Progenitor cell of endocrine pancreas (in vitro differentiated cells): ENCODE data around the gene ADAM20. TPM values are rescaled to one million over a fixed set of nuclear protein-coding genes. Genes with fewer than 3 reads are reported as not detected.

ENCODE experiments used
- DNase-seq: peaks from one replicate; pipeline ENCODE4 v3.0.0; 2021; ENCODE audit warnings: low spot score; ENCODE audit not compliant: unreplicated experiment
- H3K27ac Mint-ChIP-seq: 2 replicates; pipeline ENCODE4 v1.8.0; 2021; ENCODE audit warnings: mild to moderate bottlenecking, moderate library complexity, mixed read lengths
- H3K27me3 Mint-ChIP-seq: 2 replicates; pipeline ENCODE4 v1.8.0; 2021; ENCODE audit warnings: mixed read lengths
- H3K36me3 Mint-ChIP-seq: 2 replicates; pipeline ENCODE4 v1.8.0; 2022; ENCODE audit warnings: mixed read lengths; ENCODE audit not compliant: insufficient read depth
- H3K4me1 Mint-ChIP-seq: 2 replicates; pipeline ENCODE4 v1.8.0; 2021; ENCODE audit warnings: low read depth, mixed read lengths
- H3K4me3 Mint-ChIP-seq: 2 replicates; pipeline ENCODE4 v1.8.0; 2021; ENCODE audit warnings: low read depth, mild to moderate bottlenecking, moderate library complexity, mixed read lengths
- H3K9me3 Mint-ChIP-seq: 2 replicates; pipeline ENCODE4 v1.8.0; 2021; ENCODE audit warnings: low read depth, mixed read lengths
- CTCF ChIP-seq: fragments of 200-600 bp; sonication (generic); IDR thresholded peaks from one replicate; pipeline ENCODE4 v1.5.0; 2021; ENCODE audit warnings: antibody characterized with exemption, mild to moderate bottlenecking; ENCODE audit not compliant: unreplicated experiment
- total RNA-seq: library from RNA; stranded (reverse); gene quantifications from 2 replicates; pipeline ENCODE4 v1.2.1, GENCODE V29; 2021

ADAM20 gene
- total RNA-seq, 1 donor from 2014 or later: 1.0 TPM

GRCh38 chr14:70536830-70537229 is 2.0 kb upstream of the ADAM20 start:
- Mint-ChIP-seq H3K9me3 (peaks cover 43% of the 10 kb centered on the region), H3K27ac (no peak overlapping the region), H3K4me3 (no peak overlapping the region), H3K36me3 (peaks cover 45% of the 10 kb centered on the region), H3K27me3 (no peaks in the 10 kb centered on the region), H3K4me1 (no peaks in the 10 kb centered on the region)
- no peak for TF ChIP-seq CTCF
- DNase-seq: no peak

GRCh38 chr14:70530417-70530816 is 4.4 kb downstream of the ADAM20 start:
- H3K4me1 Mint-ChIP-seq: peaks cover 3% of the 10 kb centered on the region
- H3K4me3 Mint-ChIP-seq: no peak overlapping the region
- no peak for DNase-seq
- TF ChIP-seq CTCF: no peak
- peaks cover 17% of the 10 kb centered on the region for H3K36me3 Mint-ChIP-seq
- no peaks in the 10 kb centered on the region for H3K27me3 Mint-ChIP-seq
- H3K9me3 Mint-ChIP-seq: peaks cover 15% of the 10 kb centered on the region
- no peak overlapping the region for H3K27ac Mint-ChIP-seq

- no peaks in the 10 kb centered on the region for H3K27me3 Mint-ChIP-seq
- H3K4me1 Mint-ChIP-seq: peaks cover 3% of the 10 kb centered on the region
- peaks cover 10% of the 10 kb centered on the region for H3K9me3 Mint-ChIP-seq
- TF ChIP-seq CTCF: no peak
- H3K36me3 Mint-ChIP-seq: peaks cover 14% of the 10 kb centered on the region
- peak overlapping the region; percentile 33 for H3K27ac Mint-ChIP-seq
- H3K4me3 Mint-ChIP-seq: no peak overlapping the region
- DNase-seq: no peak
These were observed 7.2 kb downstream of the ADAM20 start for GRCh38 chr14:70527501-70528105.

- no peak for TF ChIP-seq CTCF
- Mint-ChIP-seq H3K4me1 (peaks cover 3% of the 10 kb centered on the region), H3K27me3 (no peaks in the 10 kb centered on the region), H3K27ac (no peak overlapping the region), H3K9me3 (peaks cover 13% of the 10 kb centered on the region), H3K4me3 (no peak overlapping the region), H3K36me3 (peaks cover 15% of the 10 kb centered on the region)
- no peak for DNase-seq
These were observed 9.1 kb downstream of the ADAM20 start for GRCh38 chr14:70525691-70526090.

- Mint-ChIP-seq H3K36me3 (peaks cover 9% of the 10 kb centered on the region), H3K4me1 (no peaks in the 10 kb centered on the region), H3K27ac (no peak overlapping the region), H3K4me3 (no peak overlapping the region), H3K27me3 (no peaks in the 10 kb centered on the region), H3K9me3 (peaks cover 14% of the 10 kb centered on the region)
- no peak for TF ChIP-seq CTCF
- DNase-seq: no peak
These were observed 19.0 kb downstream of the ADAM20 start for GRCh38 chr14:70515811-70516210.
